K562 (cell line): ENCODE measurements around the gene METTL8.

ENCODE experiments used
- MAZ ChIP-seq, 2 experiments: fragments of 450-650 bp in 1 of 2; sonication (generic) in 1 of 2; formaldehyde crosslinking; IDR thresholded peaks in 1 of 2; conservative IDR thresholded peaks in 1 of 2; 2 replicates each; pipeline versions ENCODE4 v1.4.0 to v1.5.0; 2020; ENCODE audit warnings: mild to moderate bottlenecking in 1 of 2, missing genetic modification reagents in 1 of 2
- MYC ChIP-seq, 2 experiments: fragments of 250-450 bp in 1 of 2; sonication (Bioruptor Pico) in 1 of 2; IDR thresholded peaks; 2 replicates each; pipeline versions ENCODE4 v1.5.1 to v1.6.1; 2012 to 2021; ENCODE audit warnings: low read depth in 2 of 2, borderline replicate concordance in 1 of 2, improper control_type of control experiment in 1 of 2, low read length in 1 of 2, mild to moderate bottlenecking in 1 of 2, moderate library complexity in 1 of 2
- TEAD4 ChIP-seq, 2 experiments: sonication (generic) in 1 of 2; formaldehyde crosslinking in 1 of 2; IDR thresholded peaks; 2 replicates each; pipeline versions ENCODE4 v1.6.1 to v1.8.0; 2012 to 2022; ENCODE audit warnings: borderline replicate concordance in 1 of 2, inconsistent platforms in 1 of 2, low read length in 1 of 2, mild to moderate bottlenecking in 1 of 2, missing genetic modification reagents in 1 of 2
- ZFPM2 ChIP-seq: fragments of 250-450 bp; sonication (Bioruptor Pico); IDR thresholded peaks from 2 replicates; pipeline ENCODE4 v1.5.1; 2022; ENCODE audit warnings: mild to moderate bottlenecking
- TF ChIP-seq, protein P1 (sequence below): fragments of 450-650 bp; IDR thresholded peaks from 2 replicates; pipeline ENCODE4 v1.6.1; 2016; ENCODE audit warnings: low read depth, mild to moderate bottlenecking, moderate library complexity
- TF ChIP-seq, protein P2 (sequence below), 3 experiments: IDR thresholded peaks in 2 of 3; conservative IDR thresholded peaks in 1 of 3; 2 replicates each; pipeline ENCODE4 v1.5.1; 2011 to 2012; ENCODE audit warnings: low read length in 3 of 3, mild to moderate bottlenecking in 3 of 3, control low read depth in 2 of 3, improper control_type of control experiment in 1 of 3, inconsistent platforms in 1 of 3, low read depth in 1 of 3, mixed read lengths in 1 of 3, moderate library complexity in 1 of 3; ENCODE audit not compliant: insufficient read depth in 2 of 3
- TF ChIP-seq, protein P3 (sequence below): sonication (generic); formaldehyde crosslinking; IDR thresholded peaks from 2 replicates; pipeline ENCODE4 v1.8.0; 2022; ENCODE audit warnings: mild to moderate bottlenecking, low read depth, missing genetic modification reagents
- TF ChIP-seq, protein P4 (sequence below), 2 experiments: fragments of 450-650 bp; formaldehyde crosslinking in 1 of 2; IDR thresholded peaks; 2 replicates each; pipeline versions ENCODE4 v1.4.0 to v1.6.1; 2014 to 2020; ENCODE audit warnings: mild to moderate bottlenecking in 2 of 2, borderline replicate concordance in 1 of 2, low read depth in 1 of 2

DNA sequence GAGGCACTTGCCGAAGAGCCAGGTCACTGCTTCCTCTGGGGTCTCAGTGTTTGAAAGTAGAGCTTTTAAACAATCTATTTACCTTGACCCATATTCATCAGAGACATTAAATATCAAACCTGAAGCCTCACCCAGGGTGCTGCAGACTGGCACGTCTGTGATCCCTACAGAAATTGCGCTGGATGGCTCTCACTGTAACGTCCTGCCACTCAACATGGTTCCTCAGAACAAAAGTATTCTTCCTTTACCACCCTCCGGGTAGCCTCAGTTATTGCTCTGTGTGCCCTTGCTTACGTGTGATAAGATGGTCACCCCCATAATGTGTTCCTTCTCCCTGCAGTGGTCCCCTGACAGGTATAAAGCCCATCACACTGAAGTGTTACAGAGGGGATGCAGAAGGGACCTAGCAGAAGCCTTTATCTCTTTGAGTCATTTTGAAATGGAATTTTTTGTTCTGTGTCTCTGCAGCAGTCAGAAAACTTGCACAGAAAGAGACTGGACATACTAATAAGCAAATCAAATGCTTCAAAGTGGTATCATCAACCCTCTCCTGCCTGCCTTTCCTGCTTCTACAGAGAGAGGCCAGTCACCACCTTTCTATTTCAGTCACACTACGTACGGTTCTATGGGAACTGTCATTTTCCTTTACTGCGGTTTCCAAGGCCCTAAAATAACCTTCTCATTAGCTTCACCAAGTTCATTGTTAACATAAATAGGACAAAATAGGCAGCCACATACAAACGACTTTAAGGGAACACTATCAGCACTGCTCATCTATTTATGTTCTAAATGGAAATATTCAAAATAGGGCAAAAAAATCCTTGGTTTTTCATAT, 86.8 kb downstream of the METTL8 start:
- TF ChIP-seq, protein P1, sequence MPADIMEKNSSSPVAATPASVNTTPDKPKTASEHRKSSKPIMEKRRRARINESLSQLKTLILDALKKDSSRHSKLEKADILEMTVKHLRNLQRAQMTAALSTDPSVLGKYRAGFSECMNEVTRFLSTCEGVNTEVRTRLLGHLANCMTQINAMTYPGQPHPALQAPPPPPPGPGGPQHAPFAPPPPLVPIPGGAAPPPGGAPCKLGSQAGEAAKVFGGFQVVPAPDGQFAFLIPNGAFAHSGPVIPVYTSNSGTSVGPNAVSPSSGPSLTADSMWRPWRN = no peak
- TF ChIP-seq ZFPM2 (CRISPR knock-in tag) (no peak), TEAD4 (IDR thresholded peaks at IDR 0.05; ENCODE audit: low read length) (no peak), TEAD4 (CRISPR knock-in tag; IDR thresholded peaks at IDR 0.05; ENCODE audit: borderline replicate concordance) (no peak), MYC (IDR thresholded peaks at IDR 0.05; ENCODE audit: low read depth, low read length) (no peak), MYC (CRISPR knock-in tag; IDR thresholded peaks at IDR 0.05; ENCODE audit: borderline replicate concordance, low read depth) (no peak), MAZ (CRISPR knock-in tag; conservative IDR thresholded peaks at IDR 0.05 in 1 of 2, IDR thresholded peaks at IDR 0.05 in 1 of 2) (no peak)
- TF ChIP-seq, protein P2, sequence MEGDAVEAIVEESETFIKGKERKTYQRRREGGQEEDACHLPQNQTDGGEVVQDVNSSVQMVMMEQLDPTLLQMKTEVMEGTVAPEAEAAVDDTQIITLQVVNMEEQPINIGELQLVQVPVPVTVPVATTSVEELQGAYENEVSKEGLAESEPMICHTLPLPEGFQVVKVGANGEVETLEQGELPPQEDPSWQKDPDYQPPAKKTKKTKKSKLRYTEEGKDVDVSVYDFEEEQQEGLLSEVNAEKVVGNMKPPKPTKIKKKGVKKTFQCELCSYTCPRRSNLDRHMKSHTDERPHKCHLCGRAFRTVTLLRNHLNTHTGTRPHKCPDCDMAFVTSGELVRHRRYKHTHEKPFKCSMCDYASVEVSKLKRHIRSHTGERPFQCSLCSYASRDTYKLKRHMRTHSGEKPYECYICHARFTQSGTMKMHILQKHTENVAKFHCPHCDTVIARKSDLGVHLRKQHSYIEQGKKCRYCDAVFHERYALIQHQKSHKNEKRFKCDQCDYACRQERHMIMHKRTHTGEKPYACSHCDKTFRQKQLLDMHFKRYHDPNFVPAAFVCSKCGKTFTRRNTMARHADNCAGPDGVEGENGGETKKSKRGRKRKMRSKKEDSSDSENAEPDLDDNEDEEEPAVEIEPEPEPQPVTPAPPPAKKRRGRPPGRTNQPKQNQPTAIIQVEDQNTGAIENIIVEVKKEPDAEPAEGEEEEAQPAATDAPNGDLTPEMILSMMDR (IDR thresholded peaks at IDR 0.05 in 2 of 3, conservative IDR thresholded peaks at IDR 0.05 in 1 of 3; ENCODE audit: insufficient read depth in 2 of 3, low read depth in 1 of 3, low read length in 3 of 3) = no peak
- TF ChIP-seq, protein P3, sequence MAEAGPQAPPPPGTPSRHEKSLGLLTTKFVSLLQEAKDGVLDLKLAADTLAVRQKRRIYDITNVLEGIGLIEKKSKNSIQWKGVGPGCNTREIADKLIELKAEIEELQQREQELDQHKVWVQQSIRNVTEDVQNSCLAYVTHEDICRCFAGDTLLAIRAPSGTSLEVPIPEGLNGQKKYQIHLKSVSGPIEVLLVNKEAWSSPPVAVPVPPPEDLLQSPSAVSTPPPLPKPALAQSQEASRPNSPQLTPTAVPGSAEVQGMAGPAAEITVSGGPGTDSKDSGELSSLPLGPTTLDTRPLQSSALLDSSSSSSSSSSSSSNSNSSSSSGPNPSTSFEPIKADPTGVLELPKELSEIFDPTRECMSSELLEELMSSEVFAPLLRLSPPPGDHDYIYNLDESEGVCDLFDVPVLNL (CRISPR knock-in tag) = no peak
- TF ChIP-seq, protein P4, sequence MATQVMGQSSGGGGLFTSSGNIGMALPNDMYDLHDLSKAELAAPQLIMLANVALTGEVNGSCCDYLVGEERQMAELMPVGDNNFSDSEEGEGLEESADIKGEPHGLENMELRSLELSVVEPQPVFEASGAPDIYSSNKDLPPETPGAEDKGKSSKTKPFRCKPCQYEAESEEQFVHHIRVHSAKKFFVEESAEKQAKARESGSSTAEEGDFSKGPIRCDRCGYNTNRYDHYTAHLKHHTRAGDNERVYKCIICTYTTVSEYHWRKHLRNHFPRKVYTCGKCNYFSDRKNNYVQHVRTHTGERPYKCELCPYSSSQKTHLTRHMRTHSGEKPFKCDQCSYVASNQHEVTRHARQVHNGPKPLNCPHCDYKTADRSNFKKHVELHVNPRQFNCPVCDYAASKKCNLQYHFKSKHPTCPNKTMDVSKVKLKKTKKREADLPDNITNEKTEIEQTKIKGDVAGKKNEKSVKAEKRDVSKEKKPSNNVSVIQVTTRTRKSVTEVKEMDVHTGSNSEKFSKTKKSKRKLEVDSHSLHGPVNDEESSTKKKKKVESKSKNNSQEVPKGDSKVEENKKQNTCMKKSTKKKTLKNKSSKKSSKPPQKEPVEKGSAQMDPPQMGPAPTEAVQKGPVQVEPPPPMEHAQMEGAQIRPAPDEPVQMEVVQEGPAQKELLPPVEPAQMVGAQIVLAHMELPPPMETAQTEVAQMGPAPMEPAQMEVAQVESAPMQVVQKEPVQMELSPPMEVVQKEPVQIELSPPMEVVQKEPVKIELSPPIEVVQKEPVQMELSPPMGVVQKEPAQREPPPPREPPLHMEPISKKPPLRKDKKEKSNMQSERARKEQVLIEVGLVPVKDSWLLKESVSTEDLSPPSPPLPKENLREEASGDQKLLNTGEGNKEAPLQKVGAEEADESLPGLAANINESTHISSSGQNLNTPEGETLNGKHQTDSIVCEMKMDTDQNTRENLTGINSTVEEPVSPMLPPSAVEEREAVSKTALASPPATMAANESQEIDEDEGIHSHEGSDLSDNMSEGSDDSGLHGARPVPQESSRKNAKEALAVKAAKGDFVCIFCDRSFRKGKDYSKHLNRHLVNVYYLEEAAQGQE (IDR thresholded peaks at IDR 0.05; ENCODE audit: borderline replicate concordance) = no peak
- TF ChIP-seq, protein P4 (CRISPR knock-in tag; IDR thresholded peaks at IDR 0.05; ENCODE audit: low read depth) = no peak
